Measurements from ENCODE around the gene SIK2. TPM values are rescaled to one million over a fixed set of nuclear protein-coding genes. Genes with fewer than 3 reads are reported as not detected.

Gene SIK2
- total and polyA plus RNA-seq, 4 donors = 7.2 to 31.8 (median 17.3) TPM

GRCh38 chr11:111561306-111561705 is 40.9 kb upstream of the SIK2 start:
- H3K4me3 ChIP-seq = no peak overlapping the region
- no peak for ATAC-seq (ENCODE audit: insufficient read depth, low FRiP score)
- H3K9ac ChIP-seq (ENCODE audit: insufficient read depth in 1 of 2, low read length in 2 of 2) = no peak overlapping the region
- no peaks in the 10 kb centered on the region for H3K9me3 ChIP-seq (ENCODE audit: control insufficient read depth in 4 of 4, insufficient read depth in 3 of 4, low read length in 3 of 4)
- no peaks in the 10 kb centered on the region for H3K27me3 ChIP-seq (ENCODE audit: control insufficient read depth in 3 of 3, insufficient read depth in 3 of 3, low read length in 2 of 3)
- H3K36me3 ChIP-seq (ENCODE audit: control insufficient read depth in 4 of 4, insufficient read depth in 4 of 4, low read length in 4 of 4) = peaks cover 0 to 10% (median 0%) of the 10 kb centered on the region in 4 donors
- DNase-seq = no peak
- no peak overlapping the region for H3K27ac ChIP-seq (ENCODE audit: low read depth in 1 of 2, low read length in 1 of 2)
- WGBS, 2 donors = 85 to 94% methylated on average over 3 of the region's 3 CpGs
- peaks cover 0 to 2% (median 0%) of the 10 kb centered on the region in 5 donors for H3K4me1 ChIP-seq (ENCODE audit: control insufficient read depth in 5 of 5, insufficient read depth in 5 of 5, low read length in 5 of 5)
- TF ChIP-seq CTCF (IDR thresholded peaks at IDR 0.05; ENCODE audit: control extremely low read depth, extremely low read depth) = no peak

- DNase-seq = no peak
- no peak for ATAC-seq (ENCODE audit: insufficient read depth, low FRiP score)
- Histone ChIP-seq H3K27ac (ENCODE audit: low read depth in 1 of 2, low read length in 1 of 2) (no peak overlapping the region), H3K27me3 (ENCODE audit: control insufficient read depth in 3 of 3, insufficient read depth in 3 of 3, low read length in 2 of 3) (no peaks in the 10 kb centered on the region), H3K4me3 (no peak overlapping the region), H3K36me3 (ENCODE audit: control insufficient read depth in 4 of 4, insufficient read depth in 4 of 4, low read length in 4 of 4) (peaks cover 0 to 9% (median 0%) of the 10 kb centered on the region in 4 donors), H3K9me3 (ENCODE audit: control insufficient read depth in 4 of 4, insufficient read depth in 3 of 4, low read length in 3 of 4) (no peaks in the 10 kb centered on the region), H3K9ac (ENCODE audit: insufficient read depth in 1 of 2, low read length in 2 of 2) (no peak overlapping the region), H3K4me1 (ENCODE audit: control insufficient read depth in 5 of 5, insufficient read depth in 5 of 5, low read length in 5 of 5) (peaks cover 0 to 2% (median 0%) of the 10 kb centered on the region in 5 donors)
- no peak for TF ChIP-seq CTCF (IDR thresholded peaks at IDR 0.05; ENCODE audit: control extremely low read depth, extremely low read depth)
- 59 to 76% methylated on average over 3 of the region's 3 CpGs for WGBS, 2 donors
Measured at GRCh38 chr11:111561791-111562325, 40.4 kb upstream of the SIK2 start.

GRCh38 chr11:111562692-111563389 is 39.4 kb upstream of the SIK2 start:
- no peak for TF ChIP-seq CTCF (IDR thresholded peaks at IDR 0.05; ENCODE audit: control extremely low read depth, extremely low read depth)
- no peak for DNase-seq
- Histone ChIP-seq H3K27me3 (ENCODE audit: control insufficient read depth in 3 of 3, insufficient read depth in 3 of 3, low read length in 2 of 3) (no peaks in the 10 kb centered on the region), H3K4me3 (no peak overlapping the region), H3K27ac (ENCODE audit: low read depth in 1 of 2, low read length in 1 of 2) (no peak overlapping the region), H3K4me1 (ENCODE audit: control insufficient read depth in 5 of 5, insufficient read depth in 5 of 5, low read length in 5 of 5) (peaks cover 0 to 2% (median 0%) of the 10 kb centered on the region in 5 donors), H3K9ac (ENCODE audit: insufficient read depth in 1 of 2, low read length in 2 of 2) (no peak overlapping the region), H3K36me3 (ENCODE audit: control insufficient read depth in 4 of 4, insufficient read depth in 4 of 4, low read length in 4 of 4) (peaks cover 0 to 9% (median 0%) of the 10 kb centered on the region in 4 donors), H3K9me3 (ENCODE audit: control insufficient read depth in 4 of 4, insufficient read depth in 3 of 4, low read length in 3 of 4) (no peaks in the 10 kb centered on the region)
- WGBS, 2 donors = 83 to 90% methylated on average over 10 of the region's 10 CpGs
- no peak for ATAC-seq (ENCODE audit: insufficient read depth, low FRiP score)
